ENCODE results near the gene CD36. TPM values are rescaled to one million over a fixed set of nuclear protein-coding genes. Genes with fewer than 3 reads are reported as not detected.
"Not testable (repeated sequence)": the region's sequence is repeated elsewhere in the genome, so short reads cannot be mapped to it uniquely, and the experiment has no call there.

Gene CD36
- total RNA-seq, 1 experiment from 2014 or later, result 0.46 TPM

DNA sequence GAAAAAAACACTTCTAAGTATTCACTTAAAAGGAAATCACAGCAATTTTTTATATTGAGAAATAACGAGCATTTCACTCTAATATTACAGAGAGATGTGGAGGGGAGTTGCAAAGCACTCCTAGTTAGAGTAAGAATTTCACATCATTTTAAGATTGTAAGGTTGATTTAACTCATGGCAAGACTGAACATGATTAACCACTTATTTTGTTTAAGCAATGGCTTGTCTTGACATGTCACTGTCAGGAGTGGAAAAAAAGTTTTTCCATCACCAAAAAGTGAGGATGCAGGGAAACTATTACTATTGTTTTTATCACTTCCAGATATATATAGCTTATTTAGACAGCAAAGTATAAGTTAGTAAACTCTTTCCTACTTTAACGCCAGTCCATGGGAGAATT, 27.1 kb downstream of the CD36 start:
- no peak for ATAC-seq
- intact Hi-C loops (cut with micrococcal nuclease; ENCODE audit: unreplicated experiment), result no loop called here
- BruUV-seq (replicated peaks), result no TSS peak

DNA sequence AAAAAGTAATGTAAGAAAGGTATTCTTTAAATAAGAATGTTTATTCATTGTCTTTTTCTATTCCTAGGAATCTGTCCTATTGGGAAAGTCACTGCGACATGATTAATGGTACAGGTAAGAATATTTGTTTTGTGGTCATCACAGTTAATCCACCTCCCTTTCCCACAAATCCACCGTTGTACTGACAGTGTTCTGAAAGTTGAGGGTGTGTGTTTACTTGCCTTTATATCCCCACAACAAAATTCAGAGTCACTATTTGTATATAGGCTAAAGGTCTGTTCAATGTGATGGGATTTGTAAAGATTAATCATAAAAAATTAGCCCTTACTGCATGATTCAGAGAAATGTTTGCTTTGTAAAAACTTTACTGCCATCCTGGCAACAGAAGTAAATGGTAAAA, 27.9 kb downstream of the CD36 start:
- Histone ChIP-seq H3K9me3 (ENCODE audit: control insufficient read depth, insufficient read depth, low read depth, low read length) (no peaks in the 10 kb centered on the region), H3K27ac (ENCODE audit: low read length) (no peak overlapping the region), H3K4me3 (ENCODE audit: low read depth in 2 of 2, low read length in 2 of 2) (no peak overlapping the region), H3K4me1 (ENCODE audit: control insufficient read depth, insufficient read depth, low read length) (no peaks in the 10 kb centered on the region), H3K27me3 (ENCODE audit: control insufficient read depth, insufficient read depth, low read length) (peaks cover 5% of the 10 kb centered on the region; the same call in 1 of the 2 replicates), H3K36me3 (ENCODE audit: control insufficient read depth, insufficient read depth, low read length) (no peaks in the 10 kb centered on the region)
- POLR2A ChIA-PET, result no interaction called here
- CTCF ChIA-PET, result no interaction called here
- intact Hi-C loops (cut with micrococcal nuclease; ENCODE audit: unreplicated experiment) (no loop called here), in situ Hi-C loops (cut with HindIII; ENCODE audit: low pct_unique_long_range_greater_than_20kb, low sequenced_read_pairs) (no loop called here)
- DNase-seq (ENCODE audit: low read depth, low spot score) (no peak), ATAC-seq (no peak)
- TF ChIP-seq, protein P1, sequence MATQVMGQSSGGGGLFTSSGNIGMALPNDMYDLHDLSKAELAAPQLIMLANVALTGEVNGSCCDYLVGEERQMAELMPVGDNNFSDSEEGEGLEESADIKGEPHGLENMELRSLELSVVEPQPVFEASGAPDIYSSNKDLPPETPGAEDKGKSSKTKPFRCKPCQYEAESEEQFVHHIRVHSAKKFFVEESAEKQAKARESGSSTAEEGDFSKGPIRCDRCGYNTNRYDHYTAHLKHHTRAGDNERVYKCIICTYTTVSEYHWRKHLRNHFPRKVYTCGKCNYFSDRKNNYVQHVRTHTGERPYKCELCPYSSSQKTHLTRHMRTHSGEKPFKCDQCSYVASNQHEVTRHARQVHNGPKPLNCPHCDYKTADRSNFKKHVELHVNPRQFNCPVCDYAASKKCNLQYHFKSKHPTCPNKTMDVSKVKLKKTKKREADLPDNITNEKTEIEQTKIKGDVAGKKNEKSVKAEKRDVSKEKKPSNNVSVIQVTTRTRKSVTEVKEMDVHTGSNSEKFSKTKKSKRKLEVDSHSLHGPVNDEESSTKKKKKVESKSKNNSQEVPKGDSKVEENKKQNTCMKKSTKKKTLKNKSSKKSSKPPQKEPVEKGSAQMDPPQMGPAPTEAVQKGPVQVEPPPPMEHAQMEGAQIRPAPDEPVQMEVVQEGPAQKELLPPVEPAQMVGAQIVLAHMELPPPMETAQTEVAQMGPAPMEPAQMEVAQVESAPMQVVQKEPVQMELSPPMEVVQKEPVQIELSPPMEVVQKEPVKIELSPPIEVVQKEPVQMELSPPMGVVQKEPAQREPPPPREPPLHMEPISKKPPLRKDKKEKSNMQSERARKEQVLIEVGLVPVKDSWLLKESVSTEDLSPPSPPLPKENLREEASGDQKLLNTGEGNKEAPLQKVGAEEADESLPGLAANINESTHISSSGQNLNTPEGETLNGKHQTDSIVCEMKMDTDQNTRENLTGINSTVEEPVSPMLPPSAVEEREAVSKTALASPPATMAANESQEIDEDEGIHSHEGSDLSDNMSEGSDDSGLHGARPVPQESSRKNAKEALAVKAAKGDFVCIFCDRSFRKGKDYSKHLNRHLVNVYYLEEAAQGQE (IDR thresholded peaks at IDR 0.05; ENCODE audit: insufficient read depth in 1 of 2, low read depth in 2 of 2, low read length in 1 of 2), result no peak
- TF ChIP-seq SIN3A (IDR thresholded peaks at IDR 0.05; ENCODE audit: borderline replicate concordance, insufficient read depth, low read depth, low read length) (no peak), POLR2AphosphoS5 (IDR thresholded peaks at IDR 0.05; ENCODE audit: low read depth, low read length) (no peak), TCF7L2 (IDR thresholded peaks at IDR 0.05; ENCODE audit: low read depth, low read length) (no peak)
- TF ChIP-seq, protein P2, sequence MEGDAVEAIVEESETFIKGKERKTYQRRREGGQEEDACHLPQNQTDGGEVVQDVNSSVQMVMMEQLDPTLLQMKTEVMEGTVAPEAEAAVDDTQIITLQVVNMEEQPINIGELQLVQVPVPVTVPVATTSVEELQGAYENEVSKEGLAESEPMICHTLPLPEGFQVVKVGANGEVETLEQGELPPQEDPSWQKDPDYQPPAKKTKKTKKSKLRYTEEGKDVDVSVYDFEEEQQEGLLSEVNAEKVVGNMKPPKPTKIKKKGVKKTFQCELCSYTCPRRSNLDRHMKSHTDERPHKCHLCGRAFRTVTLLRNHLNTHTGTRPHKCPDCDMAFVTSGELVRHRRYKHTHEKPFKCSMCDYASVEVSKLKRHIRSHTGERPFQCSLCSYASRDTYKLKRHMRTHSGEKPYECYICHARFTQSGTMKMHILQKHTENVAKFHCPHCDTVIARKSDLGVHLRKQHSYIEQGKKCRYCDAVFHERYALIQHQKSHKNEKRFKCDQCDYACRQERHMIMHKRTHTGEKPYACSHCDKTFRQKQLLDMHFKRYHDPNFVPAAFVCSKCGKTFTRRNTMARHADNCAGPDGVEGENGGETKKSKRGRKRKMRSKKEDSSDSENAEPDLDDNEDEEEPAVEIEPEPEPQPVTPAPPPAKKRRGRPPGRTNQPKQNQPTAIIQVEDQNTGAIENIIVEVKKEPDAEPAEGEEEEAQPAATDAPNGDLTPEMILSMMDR (IDR thresholded peaks at IDR 0.05), result no peak
- no TSS peak for BruUV-seq (replicated peaks)

More for the DNA sequence above, 27.1 kb downstream of the CD36 start:
- POLR2A ChIA-PET, result no interaction called here
- DNase-seq (ENCODE audit: low read depth, low spot score), result no peak
- Histone ChIP-seq H3K9me3 (ENCODE audit: control insufficient read depth, insufficient read depth, low read depth, low read length) (no peaks in the 10 kb centered on the region), H3K4me3 (ENCODE audit: low read depth in 2 of 2, low read length in 2 of 2) (no peak overlapping the region), H3K36me3 (ENCODE audit: control insufficient read depth, insufficient read depth, low read length) (no peaks in the 10 kb centered on the region), H3K4me1 (ENCODE audit: control insufficient read depth, insufficient read depth, low read length) (no peaks in the 10 kb centered on the region), H3K27ac (ENCODE audit: low read length) (no peak overlapping the region), H3K27me3 (ENCODE audit: control insufficient read depth, insufficient read depth, low read length) (peaks cover 5% of the 10 kb centered on the region; the same call in 1 of the 2 replicates)
- CTCF ChIA-PET, result no interaction called here
- in situ Hi-C loops (cut with HindIII; ENCODE audit: low pct_unique_long_range_greater_than_20kb, low sequenced_read_pairs), result no loop called here
- TF ChIP-seq, protein P2 (IDR thresholded peaks at IDR 0.05), result no peak
- TF ChIP-seq, protein P1 (IDR thresholded peaks at IDR 0.05; ENCODE audit: insufficient read depth in 1 of 2, low read depth in 2 of 2, low read length in 1 of 2), result no peak
- TF ChIP-seq SIN3A (IDR thresholded peaks at IDR 0.05; ENCODE audit: borderline replicate concordance, insufficient read depth, low read depth, low read length) (no peak), TCF7L2 (IDR thresholded peaks at IDR 0.05; ENCODE audit: low read depth, low read length) (no peak), POLR2AphosphoS5 (IDR thresholded peaks at IDR 0.05; ENCODE audit: low read depth, low read length) (no peak)

DNA sequence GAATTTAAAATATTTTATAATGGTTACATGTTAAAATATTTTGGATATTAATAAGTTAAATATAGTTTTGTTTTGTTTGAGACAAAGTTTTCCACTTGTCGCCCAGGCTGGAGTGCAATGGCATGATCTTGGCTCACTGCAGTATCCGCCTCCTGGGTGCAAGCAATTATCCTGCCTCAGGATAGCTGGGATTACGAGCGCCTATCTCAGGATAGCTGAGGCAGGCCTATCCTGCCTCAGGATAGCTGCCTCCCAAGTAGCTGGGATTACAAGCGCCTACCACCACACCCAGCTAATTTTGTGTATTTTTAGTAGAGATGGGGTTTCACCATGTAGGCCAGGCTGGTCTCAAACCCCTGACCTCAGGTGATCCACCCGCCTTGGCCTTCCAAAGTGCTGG, 30.9 kb downstream of the CD36 start:
- POLR2A ChIA-PET; intact Hi-C loops (cut with micrococcal nuclease; ENCODE audit: unreplicated experiment); H3K4me3 ChIP-seq (ENCODE audit: low read depth in 2 of 2, low read length in 2 of 2); DNase-seq (ENCODE audit: low read depth, low spot score); H3K27me3 ChIP-seq (ENCODE audit: control insufficient read depth, insufficient read depth, low read length); H3K36me3 ChIP-seq (ENCODE audit: control insufficient read depth, insufficient read depth, low read length); BruUV-seq (replicated peaks); H3K27ac ChIP-seq (ENCODE audit: low read length); CTCF ChIA-PET; H3K9me3 ChIP-seq (ENCODE audit: control insufficient read depth, insufficient read depth, low read depth, low read length); in situ Hi-C loops (cut with HindIII; ENCODE audit: low pct_unique_long_range_greater_than_20kb, low sequenced_read_pairs); H3K4me1 ChIP-seq (ENCODE audit: control insufficient read depth, insufficient read depth, low read length); ATAC-seq: not testable (repeated sequence)

All from Panc1 (cell line).